ENCODE data around the gene CLEC4E.
A peak's percentile ranks its signal among the peaks of the same experiment; 100 is the strongest.
"Not testable (repeated sequence)": the region's sequence is repeated elsewhere in the genome, so short reads cannot be mapped to it uniquely, and the experiment has no call there.

CLEC4E gene

GRCh38 chr12:8540831-8541230 is at the start of gene CLEC4E:
TSS of gene CLEC4E (minus strand) at chr12:8540905. CDS start at chr12:8540797, 108 bp downstream.
- not testable (repeated sequence) for DNase-seq (ENCODE audit: low spot score)

GRCh38 chr12:8589679-8590078 is 49.0 kb upstream of the CLEC4E start:
- no peak for DNase-seq (ENCODE audit: low spot score)

GRCh38 chr12:8584478-8584877 is 43.8 kb upstream of the CLEC4E start:
- DNase-seq (ENCODE audit: low spot score) = not testable (repeated sequence)

- DNase-seq (ENCODE audit: low spot score) = no peak
Observed at GRCh38 chr12:8584004-8584403, 43.3 kb upstream of the CLEC4E start.

GRCh38 chr12:8581098-8581784 is 40.5 kb upstream of the CLEC4E start:
- DNase-seq (ENCODE audit: low spot score) = no peak

- DNase-seq (ENCODE audit: low spot score) = no peak
Observed at GRCh38 chr12:8577879-8578278, 37.2 kb upstream of the CLEC4E start.

- no peak for DNase-seq (ENCODE audit: low spot score)
Observed at GRCh38 chr12:8572507-8572906, 31.8 kb upstream of the CLEC4E start.

GRCh38 chr12:8566525-8566924 is 25.8 kb upstream of the CLEC4E start:
- DNase-seq (ENCODE audit: low spot score) = peak; percentile 11

GRCh38 chr12:8566052-8566451 is 25.3 kb upstream of the CLEC4E start:
- DNase-seq (ENCODE audit: low spot score) = not testable (repeated sequence)

- no peak for DNase-seq (ENCODE audit: low spot score)
Observed at GRCh38 chr12:8564656-8565055, 24.0 kb upstream of the CLEC4E start.

GRCh38 chr12:8563356-8563755 is 22.7 kb upstream of the CLEC4E start:
- DNase-seq (ENCODE audit: low spot score) = no peak

- no peak for DNase-seq (ENCODE audit: low spot score)
Observed at GRCh38 chr12:8562310-8562709, 21.6 kb upstream of the CLEC4E start.

GRCh38 chr12:8561011-8561410 is 20.3 kb upstream of the CLEC4E start:
- no peak for DNase-seq (ENCODE audit: low spot score)

GRCh38 chr12:8559676-8560075 is 19.0 kb upstream of the CLEC4E start:
- no peak for DNase-seq (ENCODE audit: low spot score)

- DNase-seq (ENCODE audit: low spot score) = no peak
Observed at GRCh38 chr12:8556531-8557097, 15.9 kb upstream of the CLEC4E start.

- no peak for DNase-seq (ENCODE audit: low spot score)
Observed at GRCh38 chr12:8554451-8555195, 13.9 kb upstream of the CLEC4E start.

GRCh38 chr12:8553088-8553627 is 12.5 kb upstream of the CLEC4E start:
- DNase-seq (ENCODE audit: low spot score) = no peak

- no peak for DNase-seq (ENCODE audit: low spot score)
Observed at GRCh38 chr12:8549381-8549780, 8.7 kb upstream of the CLEC4E start.

- no peak for DNase-seq (ENCODE audit: low spot score)
Observed at GRCh38 chr12:8548192-8548591, 7.5 kb upstream of the CLEC4E start.

GRCh38 chr12:8547645-8548044 is 6.9 kb upstream of the CLEC4E start:
- DNase-seq (ENCODE audit: low spot score) = no peak

- no peak for DNase-seq (ENCODE audit: low spot score)
Observed at GRCh38 chr12:8546591-8546990, 5.9 kb upstream of the CLEC4E start.

GRCh38 chr12:8544295-8544694 is 3.6 kb upstream of the CLEC4E start:
- DNase-seq (ENCODE audit: low spot score) = peak; percentile 68

GRCh38 chr12:8541562-8541961 is 857 bp upstream of the CLEC4E start:
- no peak for DNase-seq (ENCODE audit: low spot score)
